Panc1 (cell line): ENCODE results near the gene OR6B1.

Experiments used
- CTCF ChIP-seq: fragments of 450-650 bp; IDR thresholded peaks from 2 replicates; pipeline ENCODE4 v1.5.1; 2017; ENCODE audit warnings: mild to moderate bottlenecking
- REST ChIP-seq, 2 experiments: IDR thresholded peaks; 2 replicates each; pipeline ENCODE4 v1.6.1; 2011 to 2012; ENCODE audit warnings: low read depth in 2 of 2, control low read depth in 1 of 2, low read length in 1 of 2, mild to moderate bottlenecking in 1 of 2, moderate library complexity in 1 of 2; ENCODE audit not compliant: insufficient read depth in 1 of 2

- TF ChIP-seq REST (IDR thresholded peaks at IDR 0.05; ENCODE audit: insufficient read depth in 1 of 2, low read depth in 2 of 2, low read length in 1 of 2) (no peak), CTCF (no peak)
Measured at GRCh38 chr7:144050093-144050492, 50.0 kb downstream of the OR6B1 start.
